Measurements from ENCODE around the gene OR6B1.
"Not testable (repeated sequence)": the region's sequence is repeated elsewhere in the genome, so short reads cannot be mapped to it uniquely, and the experiment has no call there.

OR6B1 gene

GRCh38 chr7:144036302-144036885, 36.3 kb downstream of the OR6B1 start:
- intact Hi-C loops (cut with DNase I) = no loop called here
- DNase-seq = no peak

- intact Hi-C loops (cut with DNase I) = no loop called here
- DNase-seq = no peak
Measured at GRCh38 chr7:144037414-144038035, 37.4 kb downstream of the OR6B1 start.

GRCh38 chr7:144038887-144039286, 38.8 kb downstream of the OR6B1 start:
- DNase-seq = no peak
- intact Hi-C loops (cut with DNase I) = no loop called here

GRCh38 chr7:144048648-144049047, 48.5 kb downstream of the OR6B1 start, which contains the start of gene OR2A5:
OR2A5 (plus strand) TSS chr7:144048948; CDS start chr7:144050402, 1,454 bp downstream.
- intact Hi-C loops (cut with DNase I) = no loop called here
- DNase-seq = no peak

- intact Hi-C loops (cut with DNase I) = no loop called here
Measured at GRCh38 chr7:144049491-144049890, 49.4 kb downstream of the OR6B1 start.

GRCh38 chr7:144050093-144050492, 50.0 kb downstream of the OR6B1 start:
- DNase-seq = no peak
- intact Hi-C loops (cut with DNase I) = no loop called here

More at GRCh38 chr7:144049491-144049890, 49.4 kb downstream of the OR6B1 start:
- no peak for DNase-seq

- peak in 1 of 10 donors; percentile 74 for DNase-seq
- intact Hi-C loops (cut with DNase I) = not testable (repeated sequence)
Measured at GRCh38 chr7:144050884-144051283, 50.8 kb downstream of the OR6B1 start.

- intact Hi-C loops (cut with DNase I) = no loop called here
- no peak for DNase-seq
Measured at GRCh38 chr7:144057954-144058353, 57.8 kb downstream of the OR6B1 start.

Data from posterior cingulate gyrus (tissue), 11 donors.